ENCODE measurements around the gene MTMR11.
"Not testable (repeated sequence)": the region's sequence is repeated elsewhere in the genome, so short reads cannot be mapped to it uniquely, and the experiment has no call there.

The MTMR11 gene

GRCh38 chr1:149936170-149936991, at the start of gene MTMR11:
Gene MTMR11 (minus strand): TSS chr1:149936879. CDS start chr1:149936647, 232 bp downstream.
- no peak for DNase-seq (ENCODE audit: low spot score)

GRCh38 chr1:149979972-149980540, 43.4 kb upstream of the MTMR11 start:
- no peak for DNase-seq (ENCODE audit: low spot score)

GRCh38 chr1:149979245-149979971, 42.7 kb upstream of the MTMR11 start:
- DNase-seq (ENCODE audit: low spot score), result no peak

- DNase-seq (ENCODE audit: low spot score), result no peak
Measured at GRCh38 chr1:149978547-149979023, 41.9 kb upstream of the MTMR11 start.

- DNase-seq (ENCODE audit: low spot score), result no peak
Measured at GRCh38 chr1:149977345-149977744, 40.7 kb upstream of the MTMR11 start.

- DNase-seq (ENCODE audit: low spot score), result no peak
Measured at GRCh38 chr1:149972547-149972946, 35.9 kb upstream of the MTMR11 start.

GRCh38 chr1:149967646-149968045, 31.0 kb upstream of the MTMR11 start:
- no peak for DNase-seq (ENCODE audit: low spot score)

- DNase-seq (ENCODE audit: low spot score), result no peak
Measured at GRCh38 chr1:149967041-149967440, 30.4 kb upstream of the MTMR11 start.

GRCh38 chr1:149966405-149966804, 29.7 kb upstream of the MTMR11 start:
- no peak for DNase-seq (ENCODE audit: low spot score)

- no peak for DNase-seq (ENCODE audit: low spot score)
Measured at GRCh38 chr1:149965440-149965839, 28.8 kb upstream of the MTMR11 start.

GRCh38 chr1:149963358-149963757, 26.7 kb upstream of the MTMR11 start:
- peak; percentile 23 for DNase-seq (ENCODE audit: low spot score)

GRCh38 chr1:149962736-149963135, 26.1 kb upstream of the MTMR11 start:
- peak; percentile 21 for DNase-seq (ENCODE audit: low spot score)

GRCh38 chr1:149962039-149962647, 25.5 kb upstream of the MTMR11 start:
- peak; percentile 88 for DNase-seq (ENCODE audit: low spot score)

GRCh38 chr1:149957548-149957947, 20.9 kb upstream of the MTMR11 start:
- DNase-seq (ENCODE audit: low spot score), result not testable (repeated sequence)

GRCh38 chr1:149949911-149950310, 13.2 kb upstream of the MTMR11 start:
- no peak for DNase-seq (ENCODE audit: low spot score)

GRCh38 chr1:149945206-149945605, 8.5 kb upstream of the MTMR11 start:
- peak; percentile 62 for DNase-seq (ENCODE audit: low spot score)

GRCh38 chr1:149942885-149943284, 6.2 kb upstream of the MTMR11 start:
- DNase-seq (ENCODE audit: low spot score), result no peak

GRCh38 chr1:149942207-149942606, 5.5 kb upstream of the MTMR11 start:
- DNase-seq (ENCODE audit: low spot score), result no peak

- no peak for DNase-seq (ENCODE audit: low spot score)
Measured at GRCh38 chr1:149940427-149940826, 3.7 kb upstream of the MTMR11 start.

GRCh38 chr1:149938668-149939003, 2.0 kb upstream of the MTMR11 start:
- DNase-seq (ENCODE audit: low spot score), result not testable (repeated sequence)

GRCh38 chr1:149937759-149938158, 1.1 kb upstream of the MTMR11 start:
- no peak for DNase-seq (ENCODE audit: low spot score)

- no peak for DNase-seq (ENCODE audit: low spot score)
Measured at GRCh38 chr1:149936992-149937705, 470 bp upstream of the MTMR11 start.
